Neural progenitor cell (in vitro differentiated cells): ENCODE data around the gene AQP6. TPM values are rescaled to one million over a fixed set of nuclear protein-coding genes. Genes with fewer than 3 reads are reported as not detected.

Source experiments
- DNase-seq: peaks from one replicate; pipeline ENCODE4 v3.0.0-alpha.2; 2016; ENCODE audit warnings: low spot score
- H2AFZ ChIP-seq: fragments of 200-600 bp; sonication (generic); replicated peaks from 2 replicates; pipeline ENCODE4 v1.6.1; 2016; ENCODE audit warnings: antibody characterized with exemption
- H3F3A ChIP-seq: fragments of 200-600 bp; sonication (generic); 2 replicates; pipeline ENCODE4 v1.6.1; 2016; ENCODE audit warnings: antibody characterized with exemption, low read depth
- H3K27ac ChIP-seq: fragments of 200-600 bp; sonication (generic); 2 replicates; pipeline ENCODE4 v1.5.1; 2016; ENCODE audit warnings: mild to moderate bottlenecking
- H3K27me3 ChIP-seq: fragments of 200-600 bp; sonication (generic); 2 replicates; pipeline ENCODE4 v1.6.1; 2016; ENCODE audit warnings: mild to moderate bottlenecking, moderate library complexity
- H3K36me3 ChIP-seq: fragments of 200-600 bp; sonication (generic); 2 replicates; pipeline ENCODE4 v1.5.1; 2016
- H3K4me1 ChIP-seq: fragments of 200-600 bp; sonication (generic); 2 replicates; pipeline ENCODE4 v1.6.1; 2016; ENCODE audit warnings: mixed run types
- H3K4me2 ChIP-seq: fragments of 200-600 bp; sonication (generic); 2 replicates; pipeline ENCODE4 v1.6.1; 2016
- H3K4me3 ChIP-seq: fragments of 200-600 bp; sonication (generic); 2 replicates; pipeline ENCODE4 v1.5.1; 2016
- H3K79me2 ChIP-seq: fragments of 200-600 bp; sonication (generic); 2 replicates; pipeline ENCODE4 v1.6.1; 2016; ENCODE audit warnings: low read depth
- H3K9ac ChIP-seq: fragments of 200-600 bp; sonication (generic); 2 replicates; pipeline ENCODE4 v1.6.1; 2016
- H3K9me3 ChIP-seq: fragments of 200-600 bp; sonication (generic); 2 replicates; pipeline ENCODE4 v1.5.1; 2016; ENCODE audit warnings: low read depth
- H4K20me1 ChIP-seq: fragments of 200-600 bp; sonication (generic); 2 replicates; pipeline ENCODE4 v1.6.1; 2016; ENCODE audit warnings: low read depth
- H3K27ac Mint-ChIP-seq: 3 replicates; pipeline ENCODE4 v1.8.0; 2021; ENCODE audit warnings: mixed read lengths
- H3K27me3 Mint-ChIP-seq: 2 replicates; pipeline ENCODE4 v1.8.0; 2022; ENCODE audit warnings: low read depth, mild to moderate bottlenecking, inconsistent platforms, moderate library complexity, mixed read lengths; ENCODE audit not compliant: insufficient read depth
- H3K36me3 Mint-ChIP-seq: 3 replicates; pipeline ENCODE4 v1.8.0; 2021; ENCODE audit warnings: mixed read lengths
- H3K4me1 Mint-ChIP-seq: 3 replicates; pipeline ENCODE4 v1.8.0; 2021; ENCODE audit warnings: mixed read lengths
- H3K4me3 Mint-ChIP-seq: 3 replicates; pipeline ENCODE4 v1.8.0; 2021; ENCODE audit warnings: mild to moderate bottlenecking, moderate library complexity, mixed read lengths
- H3K9me3 Mint-ChIP-seq: 3 replicates; pipeline ENCODE4 v1.8.0; 2020; ENCODE audit warnings: mixed read lengths
- CTCF ChIP-seq: fragments of 200-600 bp; sonication (generic); IDR thresholded peaks from 2 replicates; pipeline ENCODE4 v1.5.1; 2017; ENCODE audit warnings: antibody characterized with exemption, mild to moderate bottlenecking
- EZH2 ChIP-seq: fragments of 200-600 bp; sonication (generic); IDR thresholded peaks from 2 replicates; pipeline ENCODE4 v1.6.1; 2017; ENCODE audit warnings: antibody characterized with exemption, mild to moderate bottlenecking, moderate library complexity
- EZH2phosphoT487 ChIP-seq: fragments of 200-600 bp; sonication (generic); IDR thresholded peaks from 2 replicates; pipeline ENCODE4 v1.6.1; 2017; ENCODE audit warnings: antibody characterized with exemption
- total RNA-seq: library from RNA; depleted of rRNA; stranded (reverse); fragments of >200 nt; gene quantifications from 2 replicates; pipeline ENCODE4 v1.2.3, GENCODE V29; 2015; ENCODE audit warnings: low replicate concordance

AQP6 gene
- total RNA-seq, 1 donor from 2014 or later, result not detected

GRCh38 chr12:49972129-49972528 is 618 bp upstream of the AQP6 start:
- no peak overlapping the region for H3K4me3 Mint-ChIP-seq
- TF ChIP-seq CTCF (no peak), EZH2 (no peak), EZH2phosphoT487 (no peak)
- Histone ChIP-seq H4K20me1 (no peaks in the 10 kb centered on the region), H3K9me3 (no peaks in the 10 kb centered on the region), H3K79me2 (no peaks in the 10 kb centered on the region), H3K4me2 (no peak overlapping the region), H2AFZ (no peak overlapping the region), H3K4me1 (no peaks in the 10 kb centered on the region), H3K36me3 (no peaks in the 10 kb centered on the region), H3K9ac (no peak overlapping the region), H3K27me3 (peaks cover 42% of the 10 kb centered on the region), H3F3A (no peaks in the 10 kb centered on the region), H3K4me3 (no peak overlapping the region), H3K27ac (no peak overlapping the region)
- no peak overlapping the region for H3K27ac Mint-ChIP-seq
- H3K36me3 Mint-ChIP-seq, result no peaks in the 10 kb centered on the region
- peaks cover 9% of the 10 kb centered on the region for H3K27me3 Mint-ChIP-seq
- no peaks in the 10 kb centered on the region for H3K9me3 Mint-ChIP-seq
- peaks cover 16% of the 10 kb centered on the region for H3K4me1 Mint-ChIP-seq
- no peak for DNase-seq

DNA sequence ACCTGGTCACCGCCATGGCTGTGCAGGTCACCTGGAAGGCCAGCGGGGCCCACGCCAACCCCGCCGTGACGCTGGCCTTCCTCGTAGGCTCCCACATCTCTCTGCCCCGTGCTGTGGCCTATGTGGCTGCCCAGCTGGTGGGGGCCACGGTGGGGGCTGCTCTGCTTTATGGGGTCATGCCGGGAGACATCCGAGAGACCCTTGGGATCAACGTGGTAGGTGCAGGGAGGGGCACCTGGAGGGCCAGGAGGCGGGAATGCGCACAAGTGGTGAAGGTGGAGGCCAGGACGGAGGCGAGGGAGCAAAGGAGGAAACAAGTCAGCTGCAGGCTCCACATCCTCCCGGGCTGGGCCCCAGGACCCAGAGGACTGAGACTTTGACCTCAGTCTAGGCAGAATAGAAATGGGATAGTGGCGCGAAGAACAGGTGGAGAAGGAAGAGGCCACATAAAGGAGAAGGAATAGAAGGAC is 649 bp downstream of the AQP6 start:
- Histone ChIP-seq H3K4me3 (no peak overlapping the region), H3K4me2 (no peak overlapping the region), H3K79me2 (no peaks in the 10 kb centered on the region), H3F3A (no peaks in the 10 kb centered on the region), H3K9me3 (no peaks in the 10 kb centered on the region), H4K20me1 (no peaks in the 10 kb centered on the region), H3K27ac (no peak overlapping the region), H3K36me3 (no peaks in the 10 kb centered on the region), H3K4me1 (peaks cover under 1% of the 10 kb centered on the region), H3K9ac (no peak overlapping the region), H2AFZ (no peak overlapping the region), H3K27me3 (peaks cover 33% of the 10 kb centered on the region)
- Mint-ChIP-seq H3K27me3 (peaks cover 9% of the 10 kb centered on the region), H3K36me3 (no peaks in the 10 kb centered on the region), H3K4me1 (peaks cover 15% of the 10 kb centered on the region), H3K4me3 (no peak overlapping the region), H3K27ac (no peak overlapping the region), H3K9me3 (no peaks in the 10 kb centered on the region)
- no peak for TF ChIP-seq CTCF
- no peak for TF ChIP-seq EZH2
- no peak for TF ChIP-seq EZH2phosphoT487
- DNase-seq, result no peak

DNA sequence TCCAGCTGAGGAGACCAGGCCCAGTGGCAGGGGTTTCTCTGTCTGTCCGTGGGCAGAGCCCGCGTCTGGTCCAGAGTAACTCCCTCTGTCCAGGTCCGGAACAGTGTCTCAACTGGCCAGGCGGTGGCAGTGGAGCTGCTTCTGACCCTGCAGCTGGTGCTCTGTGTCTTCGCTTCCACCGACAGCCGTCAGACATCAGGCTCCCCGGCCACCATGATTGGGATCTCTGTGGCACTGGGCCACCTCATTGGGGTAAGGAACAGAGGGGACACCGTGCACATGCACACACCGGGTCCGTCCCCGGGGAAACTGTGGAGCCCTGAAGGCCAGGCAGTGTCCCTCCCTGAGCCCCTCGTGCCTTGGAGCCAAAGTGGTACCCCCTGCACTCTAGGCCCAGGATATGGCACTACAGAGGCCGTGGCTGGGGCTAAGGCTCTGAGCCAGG is 1.5 kb downstream of the AQP6 start:
- H2AFZ ChIP-seq, result no peak overlapping the region

More for the DNA sequence above, 1.5 kb downstream of the AQP6 start:
- Mint-ChIP-seq H3K9me3 (no peaks in the 10 kb centered on the region), H3K4me3 (no peak overlapping the region), H3K27me3 (peaks cover 8% of the 10 kb centered on the region), H3K36me3 (no peaks in the 10 kb centered on the region), H3K4me1 (peaks cover 23% of the 10 kb centered on the region), H3K27ac (no peak overlapping the region)
- peaks cover 24% of the 10 kb centered on the region for H3K27me3 ChIP-seq
- H3K79me2 ChIP-seq, result no peaks in the 10 kb centered on the region
- no peak overlapping the region for H3K4me3 ChIP-seq
- peak; percentile 57 for TF ChIP-seq CTCF
- TF ChIP-seq EZH2, result no peak
- peaks cover 9% of the 10 kb centered on the region for H3K4me1 ChIP-seq
- H3K9me3 ChIP-seq, result no peaks in the 10 kb centered on the region
- peak; percentile 75 for DNase-seq
- H3K4me2 ChIP-seq, result no peak overlapping the region
- no peaks in the 10 kb centered on the region for H3K36me3 ChIP-seq
- H3F3A ChIP-seq, result no peaks in the 10 kb centered on the region
- no peaks in the 10 kb centered on the region for H4K20me1 ChIP-seq
- H3K9ac ChIP-seq, result no peak overlapping the region
- H3K27ac ChIP-seq, result no peak overlapping the region
